Lung (tissue), 12 donors: Measurements from ENCODE around the gene TRPM4. TPM values are rescaled to one million over a fixed set of nuclear protein-coding genes. Genes with fewer than 3 reads are reported as not detected.
A peak's percentile ranks its signal among the peaks of the same experiment; 100 is the strongest.

Experiments used
- ATAC-seq: fragments of 200-7000 bp; cut with Tn5 transposase; one replicate; pipeline ENCODE4 v1.9.1; 2020; ENCODE audit warnings: moderate number of reproducible peaks; ENCODE audit not compliant: insufficient read depth, low FRiP score
- DNase-seq, 3 donors: peaks; one replicate each; pipeline ENCODE4 v3.0.0-alpha.2; 2013 to 2017
- H3K27ac ChIP-seq, 2 donors: one replicate each; pipeline ENCODE4 v1.5.1; 2013; ENCODE audit warnings: mild to moderate bottlenecking in 2 of 2, moderate library complexity in 2 of 2, control low read depth in 1 of 2, inconsistent platforms in 1 of 2, low read depth in 1 of 2, low read length in 1 of 2
- H3K27me3 ChIP-seq, 3 donors: one replicate each; pipeline ENCODE4 v1.5.1; 2013; ENCODE audit warnings: low read length in 2 of 3; ENCODE audit not compliant: control insufficient read depth in 3 of 3, insufficient read depth in 3 of 3
- H3K36me3 ChIP-seq, 4 donors: one replicate each; pipeline ENCODE4 v1.5.1; 2013; ENCODE audit warnings: low read length in 4 of 4, mild to moderate bottlenecking in 1 of 4, moderate library complexity in 1 of 4; ENCODE audit not compliant: control insufficient read depth in 4 of 4, insufficient read depth in 4 of 4
- H3K4me1 ChIP-seq, 5 donors: one replicate each; pipeline ENCODE4 v1.5.1; 2013; ENCODE audit warnings: low read length in 5 of 5, mild to moderate bottlenecking in 2 of 5, moderate library complexity in 1 of 5; ENCODE audit not compliant: control insufficient read depth in 5 of 5, insufficient read depth in 5 of 5
- H3K4me3 ChIP-seq: one replicate; pipeline ENCODE4 v1.5.1; 2013; ENCODE audit warnings: mild to moderate bottlenecking, control low read depth, moderate library complexity
- H3K9ac ChIP-seq, 2 donors: one replicate each; pipeline ENCODE4 v1.5.1; 2013; ENCODE audit warnings: low read length in 2 of 2, control low read depth in 1 of 2; ENCODE audit not compliant: insufficient read depth in 1 of 2
- H3K9me3 ChIP-seq, 4 donors: one replicate each; pipeline ENCODE4 v1.5.1; 2013; ENCODE audit warnings: low read length in 3 of 4, mild to moderate bottlenecking in 1 of 4, moderate library complexity in 1 of 4; ENCODE audit not compliant: control insufficient read depth in 4 of 4, insufficient read depth in 3 of 4
- CTCF ChIP-seq: IDR thresholded peaks from 2 replicates; pipeline ENCODE4 v1.5.1; 2012; ENCODE audit warnings: mild to moderate bottlenecking; ENCODE audit errors: control extremely low read depth, extremely low read depth
- WGBS, 2 donors: extraction: QIAGEN DNeasy Blood & Tissue Kit; methylation state at CpG; one replicate each; pipeline ENCODE4 v1.1.7; 2013; 5-methylcytosine and 5-hydroxymethylcytosine counted together
- polyA plus RNA-seq, 2 donors: library from polyadenylated mRNA; stranded (reverse); fragments of 200-250 nt; gene quantifications; one replicate each; pipeline ENCODE4 v1.2.1, GENCODE V29; 2013
- total RNA-seq, 2 donors: library from RNA; depleted of rRNA in 1 of 2; stranded (reverse); fragments of >200 nt in 1 of 2; gene quantifications; one replicate each; pipeline ENCODE4 v1.2.1, GENCODE V29; 2014 to 2021
- donor health status: control.
- donor health status: control.
- donor health status: Bipolar disorder and iron deficiency.
- donor health status: healthy.
- donor health status: DM: yes; HTN: yes; CAD: no.

Gene TRPM4
- total and polyA plus RNA-seq, 4 donors, result 15.6 to 70.1 (median 22.4) TPM

DNA sequence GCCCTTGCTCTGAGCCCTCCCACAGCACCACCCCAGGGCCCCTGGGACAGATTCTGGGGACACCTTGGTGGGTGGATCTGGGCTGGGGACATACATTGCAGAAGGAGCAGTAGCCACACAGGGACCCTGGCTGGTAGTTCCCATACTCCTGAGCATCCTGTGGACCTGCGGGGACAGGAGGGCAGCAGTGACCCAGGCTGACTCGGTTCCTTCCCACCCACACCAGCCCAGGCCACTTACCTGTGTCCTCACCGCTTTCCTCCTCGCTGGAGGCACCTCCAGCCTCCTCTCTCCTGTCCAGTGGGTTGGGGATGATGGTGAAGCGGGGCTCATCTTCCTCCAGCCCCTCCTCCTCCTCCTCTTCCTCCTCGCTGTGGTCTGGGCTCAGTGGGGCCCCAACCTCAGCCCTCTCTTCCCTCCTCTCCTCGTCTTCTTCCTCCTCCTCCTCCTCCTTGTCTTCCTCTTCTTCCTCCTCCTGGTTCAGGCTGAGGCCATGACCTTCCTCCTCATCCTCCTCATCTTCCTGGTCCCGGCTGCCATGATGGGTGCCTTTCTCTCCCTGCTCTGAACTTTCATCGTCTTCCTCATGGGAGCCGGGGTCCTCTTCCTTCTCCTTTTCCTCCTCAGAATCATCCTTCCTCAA is 4.3 kb upstream of the TRPM4 start:
- DNase-seq (no peak), ATAC-seq (no peak)
- H3K4me1 ChIP-seq, result peaks cover 0 to 40% (median 12%) of the 10 kb centered on the region in 5 donors
- 79 to 86% methylated on average over 10 of the region's 10 CpGs for WGBS, 2 donors
- no peaks in the 10 kb centered on the region for H3K27me3 ChIP-seq
- no peaks in the 10 kb centered on the region for H3K36me3 ChIP-seq
- peaks cover 0 to 2% (median 0%) of the 10 kb centered on the region in 4 donors for H3K9me3 ChIP-seq
- no peak for TF ChIP-seq CTCF
- no peak overlapping the region for H3K4me3 ChIP-seq
- H3K27ac ChIP-seq, result peak overlapping the region in 1 of 2 donors; percentile 11
- H3K9ac ChIP-seq, result no peak overlapping the region

DNA sequence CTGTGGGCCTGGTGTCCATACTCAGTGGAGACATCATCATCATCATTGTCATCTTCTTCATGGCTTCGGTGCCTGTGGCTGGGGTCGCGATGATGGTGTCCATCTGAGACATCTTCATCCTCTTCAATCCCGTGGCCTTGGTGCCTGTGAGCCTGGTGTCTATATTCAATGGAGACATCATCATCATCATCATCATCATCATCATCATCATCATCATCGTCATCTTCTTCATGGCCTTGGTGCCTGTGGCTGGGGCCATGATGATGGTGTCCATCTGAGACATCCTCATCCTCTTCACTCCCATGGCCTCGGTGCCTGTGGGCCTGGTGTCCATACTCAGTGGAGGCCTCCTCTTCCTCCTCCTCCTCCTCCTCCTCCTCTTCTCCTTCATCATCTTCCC is 3.3 kb upstream of the TRPM4 start:
- no peak overlapping the region for H3K9ac ChIP-seq
- no peak for DNase-seq
- H3K4me3 ChIP-seq, result no peak overlapping the region
- 95 to 99% methylated on average over 6 of the region's 6 CpGs for WGBS, 2 donors
- no peaks in the 10 kb centered on the region for H3K27me3 ChIP-seq
- no peak overlapping the region for H3K27ac ChIP-seq
- peaks cover 0 to 2% (median 0%) of the 10 kb centered on the region in 4 donors for H3K9me3 ChIP-seq
- no peak for TF ChIP-seq CTCF
- no peak for ATAC-seq
- peaks cover 0 to 37% (median 12%) of the 10 kb centered on the region in 5 donors for H3K4me1 ChIP-seq
- no peaks in the 10 kb centered on the region for H3K36me3 ChIP-seq

- Histone ChIP-seq H3K27me3 (no peaks in the 10 kb centered on the region), H3K4me1 (peaks cover 0 to 34% (median 12%) of the 10 kb centered on the region in 5 donors), H3K27ac (peak within 1 kb of the TSS in 1 of 2 donors; percentile 91), H3K9ac (no peak within 1 kb of the TSS), H3K9me3 (peaks cover 0 to 2% (median 0%) of the 10 kb centered on the region in 4 donors), H3K36me3 (no peaks in the 10 kb centered on the region), H3K4me3 (no peak within 1 kb of the TSS)
- 67 to 68% methylated on average over 19 of the region's 19 CpGs for WGBS, 2 donors
- DNase-seq (peak; percentile 62 to 80 (median 74)), ATAC-seq (no peak)
- TF ChIP-seq CTCF, result no peak
These were observed 2.4 kb upstream of the TRPM4 start, which contains the start of gene HRC for GRCh38 chr19:49155005-49155819. TSS of gene HRC (minus strand) at chr19:49155396. CDS start at chr19:49155237, 159 bp downstream.
